IMR-90 (cell line): Measurements from ENCODE around the gene UTP18. TPM values are rescaled to one million over a fixed set of nuclear protein-coding genes. Genes with fewer than 3 reads are reported as not detected.

Source experiments
- ATAC-seq: fragments of 200-7000 bp; cut with Tn5 transposase; 2 replicates; pipeline ENCODE4 v1.9.1; 2020; ENCODE audit warnings: low read depth, mild to moderate bottlenecking, moderate library complexity
- BruUV-seq: library from RNA; stranded (reverse); fragments of 400-500 nt; replicated peaks from 2 replicates; lab custom pipeline; 2021; lab: Mats Ljungman, UMichigan
- CTCF ChIA-PET: fragments of 300-600 bp; formaldehyde crosslinking; extraction: SDS; loops from one replicate; lab custom pipeline; 2021; ENCODE audit warnings: antibody characterized with exemption; lab: Yijun Ruan, JAX
- POLR2A ChIA-PET: fragments of 300-600 bp; sonication (Branson Sonifier 250); formaldehyde crosslinking; loops from one replicate; lab custom pipeline; 2022; ENCODE audit warnings: antibody characterized with exemption; ENCODE audit not compliant: unreplicated experiment; lab: Charles Lee
- DNase-seq: peaks from one replicate; pipeline ENCODE4 v3.0.0; 2013
- H2AFZ ChIP-seq: replicated peaks from 2 replicates; pipeline ENCODE3; 2013; ENCODE audit warnings: low read length, mild to moderate bottlenecking; ENCODE audit not compliant: poor library complexity
- H2AK5ac ChIP-seq: 2 replicates; pipeline ENCODE4 v1.6.1; 2013; ENCODE audit warnings: low read depth, low read length, inconsistent platforms
- H2AK9ac ChIP-seq: replicated peaks from 2 replicates; pipeline ENCODE3; 2013; ENCODE audit warnings: mild to moderate bottlenecking, low read depth, low read length, moderate library complexity; ENCODE audit not compliant: poor library complexity
- H2BK120ac ChIP-seq: 2 replicates; pipeline ENCODE4 v1.6.1; 2013; ENCODE audit warnings: low read depth, low read length, inconsistent platforms
- H2BK15ac ChIP-seq: 3 replicates; pipeline ENCODE4 v1.6.1; 2013; ENCODE audit warnings: low read depth, low read length, inconsistent platforms
- H2BK20ac ChIP-seq: 2 replicates; pipeline ENCODE4 v1.6.1; 2013; ENCODE audit warnings: low read depth, mild to moderate bottlenecking, inconsistent platforms, low read length, moderate library complexity
- H2BK5ac ChIP-seq: 2 replicates; pipeline ENCODE4 v1.6.1; 2013; ENCODE audit warnings: mild to moderate bottlenecking, low read depth, low read length, inconsistent platforms; ENCODE audit not compliant: poor library complexity, severe bottlenecking
- H3K14ac ChIP-seq: replicated peaks from 2 replicates; pipeline ENCODE4 v1.6.1; 2013; ENCODE audit warnings: low read depth, low read length, inconsistent platforms
- H3K18ac ChIP-seq: 2 replicates; pipeline ENCODE4 v1.6.1; 2013; ENCODE audit warnings: low read depth, low read length, control low read depth
- H3K23ac ChIP-seq: 2 replicates; pipeline ENCODE4 v1.6.1; 2013; ENCODE audit warnings: low read depth, low read length, inconsistent platforms
- H3K27ac ChIP-seq: 2 replicates; pipeline ENCODE4 v1.5.1; 2013; ENCODE audit warnings: mild to moderate bottlenecking, control low read depth, low read length; ENCODE audit not compliant: insufficient read depth
- H3K27me3 ChIP-seq: 2 replicates; pipeline ENCODE4 v1.6.1; 2013; ENCODE audit warnings: low read length; ENCODE audit not compliant: control insufficient read depth, insufficient read depth
- H3K36me3 ChIP-seq: 2 replicates; pipeline ENCODE4 v1.6.1; 2013; ENCODE audit warnings: low read length, mixed read lengths; ENCODE audit not compliant: control insufficient read depth, insufficient read depth
- H3K4ac ChIP-seq: 2 replicates; pipeline ENCODE4 v1.6.1; 2013; ENCODE audit warnings: low read depth, low read length, inconsistent platforms
- H3K4me1 ChIP-seq: 2 replicates; pipeline ENCODE4 v1.6.1; 2013; ENCODE audit warnings: low read length, mixed read lengths; ENCODE audit not compliant: control insufficient read depth, insufficient read depth
- H3K4me2 ChIP-seq: 2 replicates; pipeline ENCODE4 v1.6.1; 2013; ENCODE audit warnings: low read depth, mild to moderate bottlenecking, control low read depth, low read length, moderate library complexity
- H3K4me3 ChIP-seq: 2 replicates; pipeline ENCODE4 v1.5.1; 2013; ENCODE audit warnings: low read depth, mild to moderate bottlenecking, control low read depth, low read length, moderate library complexity; ENCODE audit not compliant: insufficient read depth
- H3K56ac ChIP-seq: 2 replicates; pipeline ENCODE4 v1.6.1; 2013; ENCODE audit warnings: low read length, inconsistent platforms; ENCODE audit not compliant: insufficient read depth; ENCODE audit errors: extremely low read depth
- H3K79me1 ChIP-seq, 2 experiments: 2 replicates each; pipeline ENCODE4 v1.6.1; 2013; ENCODE audit warnings: low read length in 2 of 2, inconsistent platforms in 1 of 2, low read depth in 1 of 2
- H3K9ac ChIP-seq: 2 replicates; pipeline ENCODE4 v1.6.1; 2013; ENCODE audit warnings: low read depth, low read length, control low read depth
- H3K9me1 ChIP-seq: 2 replicates; pipeline ENCODE4 v1.6.1; 2013; ENCODE audit warnings: low read length, inconsistent platforms; ENCODE audit not compliant: insufficient read depth
- H3K9me3 ChIP-seq: 2 replicates; pipeline ENCODE4 v1.6.1; 2013; ENCODE audit warnings: low read length; ENCODE audit not compliant: control insufficient read depth, insufficient read depth
- H4K20me1 ChIP-seq: 2 replicates; pipeline ENCODE4 v1.6.1; 2013; ENCODE audit warnings: low read length, inconsistent platforms; ENCODE audit not compliant: insufficient read depth
- H4K5ac ChIP-seq: 2 replicates; pipeline ENCODE4 v1.6.1; 2013; ENCODE audit warnings: mild to moderate bottlenecking, low read depth, low read length, control low read depth
- H4K8ac ChIP-seq, 2 experiments: 2 replicates each; pipeline ENCODE4 v1.6.1; 2013; ENCODE audit warnings: low read depth in 2 of 2, low read length in 2 of 2, control low read depth in 1 of 2, inconsistent platforms in 1 of 2
- H4K91ac ChIP-seq: 2 replicates; pipeline ENCODE4 v1.6.1; 2013; ENCODE audit warnings: low read depth, low read length, inconsistent platforms; ENCODE audit not compliant: insufficient read depth
- BHLHE40 ChIP-seq: fragments of 150-350 bp; IDR thresholded peaks from 2 replicates; pipeline ENCODE4 v1.6.1; 2016; ENCODE audit warnings: mild to moderate bottlenecking, low read depth, low read length
- CEBPB ChIP-seq: IDR thresholded peaks from 2 replicates; pipeline ENCODE4 v1.6.1; 2012; ENCODE audit warnings: low read depth, low read length, improper control_type of control experiment
- CHD1 ChIP-seq: IDR thresholded peaks from 2 replicates; pipeline ENCODE4 v1.6.1; 2012; ENCODE audit warnings: low read depth, low read length, improper control_type of control experiment
- ELK1 ChIP-seq: fragments of 150-350 bp; IDR thresholded peaks from 2 replicates; pipeline ENCODE4 v1.6.1; 2016; ENCODE audit warnings: low read depth, mild to moderate bottlenecking, low read length, moderate library complexity, borderline replicate concordance
- FOS ChIP-seq: fragments of 150-350 bp; IDR thresholded peaks from 2 replicates; pipeline ENCODE4 v1.6.1; 2016; ENCODE audit warnings: low read depth, low read length
- MAFK ChIP-seq: IDR thresholded peaks from 2 replicates; pipeline ENCODE4 v1.6.1; 2012; ENCODE audit warnings: low read depth, low read length, improper control_type of control experiment
- MAZ ChIP-seq: IDR thresholded peaks from 2 replicates; pipeline ENCODE4 v1.6.1; 2012; ENCODE audit warnings: low read depth, mild to moderate bottlenecking, low read length, improper control_type of control experiment, moderate library complexity, borderline replicate concordance
- MXI1 ChIP-seq: IDR thresholded peaks from 2 replicates; pipeline ENCODE4 v1.6.1; 2012; ENCODE audit warnings: low read depth, mild to moderate bottlenecking, low read length, moderate library complexity, borderline replicate concordance
- NFE2L2 ChIP-seq: fragments of 150-350 bp; IDR thresholded peaks from 2 replicates; pipeline ENCODE4 v1.6.1; 2016; ENCODE audit warnings: low read depth, mild to moderate bottlenecking, low read length
- RAD21 ChIP-seq: IDR thresholded peaks from 2 replicates; pipeline ENCODE4 v1.6.1; 2012; ENCODE audit warnings: low read length, improper control_type of control experiment
- RCOR1 ChIP-seq: IDR thresholded peaks from 2 replicates; pipeline ENCODE4 v1.6.1; 2012; ENCODE audit warnings: mild to moderate bottlenecking, low read length, improper control_type of control experiment; ENCODE audit not compliant: insufficient replicate concordance
- RFX5 ChIP-seq: IDR thresholded peaks from 2 replicates; pipeline ENCODE4 v1.8.0; 2012; ENCODE audit warnings: low read depth, mild to moderate bottlenecking, low read length, moderate library complexity
- SMC3 ChIP-seq: fragments of 150-350 bp; IDR thresholded peaks from 2 replicates; pipeline ENCODE4 v1.6.1; 2016; ENCODE audit warnings: low read depth, mild to moderate bottlenecking, antibody characterized with exemption, low read length, moderate library complexity
- USF2 ChIP-seq: fragments of 150-350 bp; IDR thresholded peaks from 2 replicates; pipeline ENCODE4 v1.6.1; 2017; ENCODE audit warnings: mild to moderate bottlenecking, antibody characterized with exemption, low read length, low read depth
- WGBS, 2 experiments: methylation state at CpG; one replicate each; pipeline versions ENCODE4 v1.1.5 to v1.1.7; 2013; ENCODE audit warnings: missing lambda C conversion rate in 2 of 2; ENCODE audit not compliant: insufficient read length in 1 of 2; ENCODE audit errors: extremely low coverage in 2 of 2; 5-methylcytosine and 5-hydroxymethylcytosine counted together
- dilution Hi-C: fragments of 300-500 bp; cut with HindIII; formaldehyde crosslinking; loops from one replicate; pipeline ENCODE4 v1.14.3; 2018; ENCODE audit warnings: low sequenced_read_pairs; ENCODE audit not compliant: unreplicated experiment
- in situ Hi-C: fragments of 300-500 bp; cut with MboI; formaldehyde crosslinking; loops from 3 replicates; pipeline ENCODE4 v1.14.3; 2019; ENCODE audit warnings: low sequenced_read_pairs, inconsistent platforms, mixed read lengths
- intact Hi-C: fragments of 100-400 bp; cut with micrococcal nuclease; formaldehyde crosslinking; loops from 2 replicates; pipeline ENCODE4 v1.10.0; 2022
- polyA plus RNA-seq, 3 experiments: library from polyadenylated mRNA; depleted of rRNA; stranded (reverse); fragments of >200 nt; gene quantifications; 2 replicates each; pipeline ENCODE4 v1.2.3, GENCODE V29; 2012; ENCODE audit warnings: low replicate concordance in 1 of 3
- total RNA-seq: library from RNA; depleted of rRNA; stranded (reverse); fragments of >200 nt; gene quantifications from 2 replicates; pipeline ENCODE4 v1.2.3, GENCODE V29; 2012

UTP18 gene
- total and polyA plus RNA-seq, 2 of the 4 experiments (the other 2 are of a cell fraction) = 17.7 to 22.4 TPM

- Histone ChIP-seq H2AK9ac (no peak overlapping the region), H3K9me1 (no peaks in the 10 kb centered on the region), H3K4me1 (no peaks in the 10 kb centered on the region), H4K5ac (no peak overlapping the region), H2BK5ac (no peak overlapping the region), H2AK5ac (no peak overlapping the region), H3K36me3 (no peaks in the 10 kb centered on the region), H4K8ac (no peak overlapping the region), H3K9ac (no peak overlapping the region), H3K4ac (no peak overlapping the region), H3K27ac (no peak overlapping the region), H3K23ac (no peak overlapping the region), H3K79me1 (peaks cover 6 to 40% of the 10 kb centered on the region in 2 experiments), H3K4me3 (no peak overlapping the region), H3K14ac (no peak overlapping the region), H2BK15ac (no peak overlapping the region), H2BK120ac (no peak overlapping the region), H3K56ac (no peak overlapping the region), H2AFZ (no peak overlapping the region), H3K18ac (no peak overlapping the region), H3K4me2 (no peak overlapping the region), H4K91ac (no peak overlapping the region), H3K27me3 (no peaks in the 10 kb centered on the region), H3K9me3 (no peaks in the 10 kb centered on the region), H4K20me1 (0 out of 2 replicates have a peak, but pooled peaks cover 2% of the 10 kb centered on the region), H2BK20ac (no peak overlapping the region)
- BruUV-seq = no TSS peak
- dilution Hi-C loops (no loop called here), intact Hi-C loops (no loop called here), in situ Hi-C loops (no loop called here)
- TF ChIP-seq BHLHE40 = no peak
- TF ChIP-seq CEBPB = no peak
- TF ChIP-seq MAFK = no peak
- no peak for TF ChIP-seq NFE2L2
- TF ChIP-seq SMC3 = no peak
- no peak for TF ChIP-seq RCOR1
- TF ChIP-seq CHD1 = no peak
- no peak for TF ChIP-seq ELK1
- no peak for TF ChIP-seq RFX5
- TF ChIP-seq MXI1 = no peak
- TF ChIP-seq USF2 = no peak
- no peak for TF ChIP-seq MAZ
- TF ChIP-seq FOS = no peak
- no peak for TF ChIP-seq RAD21
- ChIA-PET POLR2A (no interaction called here), CTCF (no interaction called here)
- DNase-seq (no peak), ATAC-seq (peak; percentile 24; the same call in 1 of the 2 replicates)
- WGBS, 2 experiments = 90% methylated on average over 2 of the region's 6 CpGs; no CpG with 5 or more reads in 1 of the 2 experiments
Observed at GRCh38 chr17:51238255-51238887, 22.0 kb upstream of the UTP18 start.
